NK-92 (cell line): ENCODE results near the gene SLC6A16.
"Not testable (repeated sequence)": the region's sequence is repeated elsewhere in the genome, so short reads cannot be mapped to it uniquely, and the experiment has no call there.

Source experiments
- DNase-seq: peaks from one replicate; lab custom pipeline; 2025; ENCODE audit not compliant: unreplicated experiment; lab: John Stamatoyannopoulos, UW

The SLC6A16 gene

GRCh38 chr19:49272204-49272603, 52.8 kb downstream of the SLC6A16 start:
- no peak for DNase-seq

GRCh38 chr19:49271080-49271753, 53.8 kb downstream of the SLC6A16 start:
- no peak for DNase-seq

- DNase-seq = not testable (repeated sequence)
Measured at GRCh38 chr19:49266409-49266808, 58.6 kb downstream of the SLC6A16 start.

GRCh38 chr19:49264258-49264657, 60.7 kb downstream of the SLC6A16 start:
- DNase-seq = no peak

- DNase-seq = no peak
Measured at GRCh38 chr19:49261602-49262001, 63.4 kb downstream of the SLC6A16 start.

GRCh38 chr19:49256691-49257090, 68.3 kb downstream of the SLC6A16 start:
- no peak for DNase-seq

GRCh38 chr19:49255674-49256073, 69.3 kb downstream of the SLC6A16 start:
- no peak for DNase-seq

GRCh38 chr19:49249933-49250332, 75.1 kb downstream of the SLC6A16 start:
- DNase-seq = no peak

- DNase-seq = no peak
Measured at GRCh38 chr19:49247676-49248075, 77.3 kb downstream of the SLC6A16 start.

- no peak for DNase-seq
Measured at GRCh38 chr19:49244256-49244655, 80.7 kb downstream of the SLC6A16 start.

- no peak for DNase-seq
Measured at GRCh38 chr19:49243726-49244125, 81.3 kb downstream of the SLC6A16 start.

GRCh38 chr19:49243129-49243528, 81.9 kb downstream of the SLC6A16 start:
- no peak for DNase-seq

GRCh38 chr19:49241769-49242168, 83.2 kb downstream of the SLC6A16 start:
- DNase-seq = no peak
